A172 (cell line): ENCODE data around the gene ZBP1. TPM values are rescaled to one million over a fixed set of nuclear protein-coding genes. Genes with fewer than 3 reads are reported as not detected.

Experiments used
- DNase-seq: peaks from one replicate; pipeline ENCODE4 v3.0.0-alpha.2; 2015; ENCODE audit warnings: low spot score
- total RNA-seq: library from RNA; depleted of rRNA; stranded (reverse); fragments of >200 nt; shearing (Covaris generic); gene quantifications from 2 replicates; pipeline ENCODE4 v1.2.3, GENCODE V29; 2014

ZBP1 gene
- total RNA-seq, 1 experiment from 2014 or later, result not detected

- peak; percentile 78 for DNase-seq
Measured at GRCh38 chr20:57618091-57618763, 2.0 kb downstream of the ZBP1 start.

GRCh38 chr20:57617079-57617795, 3.0 kb downstream of the ZBP1 start:
- DNase-seq, result no peak

- no peak for DNase-seq
Measured at GRCh38 chr20:57616143-57616951, 3.9 kb downstream of the ZBP1 start.

- DNase-seq, result no peak
Measured at GRCh38 chr20:57615445-57615811, 4.8 kb downstream of the ZBP1 start.

GRCh38 chr20:57614490-57615444, 5.5 kb downstream of the ZBP1 start:
- DNase-seq, result no peak

GRCh38 chr20:57613481-57613921, 6.7 kb downstream of the ZBP1 start:
- no peak for DNase-seq

GRCh38 chr20:57612916-57613315, 7.3 kb downstream of the ZBP1 start:
- DNase-seq, result no peak

- DNase-seq, result no peak
Measured at GRCh38 chr20:57612436-57612835, 7.8 kb downstream of the ZBP1 start.

- no peak for DNase-seq
Measured at GRCh38 chr20:57611586-57612311, 8.5 kb downstream of the ZBP1 start.

GRCh38 chr20:57610261-57610952, 9.8 kb downstream of the ZBP1 start:
- DNase-seq, result no peak

GRCh38 chr20:57609842-57610167, 10.4 kb downstream of the ZBP1 start:
- DNase-seq, result no peak

- no peak for DNase-seq
Measured at GRCh38 chr20:57609086-57609841, 11.0 kb downstream of the ZBP1 start.

GRCh38 chr20:57608516-57608915, 11.7 kb downstream of the ZBP1 start:
- no peak for DNase-seq

GRCh38 chr20:57605878-57606277, 14.3 kb downstream of the ZBP1 start:
- DNase-seq, result no peak

GRCh38 chr20:57605045-57605444, 15.2 kb downstream of the ZBP1 start:
- no peak for DNase-seq

GRCh38 chr20:57603120-57603519, 17.1 kb downstream of the ZBP1 start:
- no peak for DNase-seq

- DNase-seq, result no peak
Measured at GRCh38 chr20:57601737-57602136, 18.5 kb downstream of the ZBP1 start.

- no peak for DNase-seq
Measured at GRCh38 chr20:57601211-57601570, 19.0 kb downstream of the ZBP1 start.

- no peak for DNase-seq
Measured at GRCh38 chr20:57600320-57601210, 19.7 kb downstream of the ZBP1 start.
